HCT116 (cell line): ENCODE results near the gene TNXB. TPM values are rescaled to one million over a fixed set of nuclear protein-coding genes. Genes with fewer than 3 reads are reported as not detected.

Source experiments
- ATAC-seq: fragments of 200-7000 bp; cut with Tn5 transposase; 2 replicates; pipeline ENCODE4 v1.9.1; 2020; ENCODE audit warnings: mild to moderate bottlenecking, moderate library complexity
- BruUV-seq: library from RNA; stranded (reverse); fragments of 400-500 nt; replicated peaks from 2 replicates; lab custom pipeline; 2021; lab: Mats Ljungman, UMichigan
- CTCF ChIA-PET: fragments of 300-600 bp; sonication (Branson Sonifier 250); formaldehyde crosslinking; loops from one replicate; lab custom pipeline; 2021; ENCODE audit warnings: antibody characterized with exemption; lab: Charles Lee
- POLR2A ChIA-PET: fragments of 300-600, 350-600 bp; sonication (Branson Sonifier 250); formaldehyde crosslinking; loops from one replicate; lab custom pipeline; 2021; ENCODE audit warnings: antibody characterized with exemption; lab: Charles Lee
- RAD21 ChIA-PET, 2 experiments: fragments of 300-600 bp; sonication (Branson Sonifier 250); formaldehyde crosslinking; loops; one replicate each; lab custom pipeline; 2023; ENCODE audit warnings: low total read pairs in 2 of 2; ENCODE audit not compliant: uncharacterized antibody in 2 of 2, unreplicated experiment in 2 of 2, low non-redundant PET in 1 of 2; lab: Charles Lee
- DNase-seq: peaks from one replicate; pipeline ENCODE4 v3.0.0-alpha.2; 2010; ENCODE audit warnings: low read depth, low spot score
- H2AFZ ChIP-seq: fragments of 200-600 bp; shearing (Covaris generic), sonication (generic); 2 replicates; pipeline ENCODE4 v1.6.1; 2017; ENCODE audit warnings: low read depth, mixed run types, mixed read lengths, antibody characterized with exemption, low read length; ENCODE audit not compliant: poor library complexity, severe bottlenecking
- H3K27ac ChIP-seq: 2 replicates; pipeline ENCODE4 v1.5.1; 2012; ENCODE audit warnings: low read depth, low read length
- H3K27me3 ChIP-seq: fragments of 200-600 bp; sonication (generic); 2 replicates; pipeline ENCODE4 v1.6.1; 2016; ENCODE audit warnings: mixed run types, low read length, mixed read lengths; ENCODE audit not compliant: insufficient read depth
- H3K36me3 ChIP-seq, 2 experiments: fragments of 200-500 bp in 1 of 2; fragments of 200-600 bp in 1 of 2; sonication (Bioruptor generic) in 1 of 2; sonication (generic) in 1 of 2; 2 replicates each; pipeline versions ENCODE4 v1.5.1 to v1.6.1; 2014 to 2016; ENCODE audit warnings: low read length in 2 of 2, inconsistent platforms in 1 of 2, mixed read lengths in 1 of 2, mixed run types in 1 of 2; ENCODE audit not compliant: insufficient read depth in 2 of 2, control insufficient read depth in 1 of 2
- H3K4me1 ChIP-seq, 2 experiments: fragments of 200-600 bp in 1 of 2; sonication (generic) in 1 of 2; 2 replicates each; pipeline versions ENCODE4 v1.5.1 to v1.6.1; 2012 to 2017; ENCODE audit warnings: low read length in 2 of 2, inconsistent platforms in 1 of 2, mild to moderate bottlenecking in 1 of 2, mixed read lengths in 1 of 2, mixed run types in 1 of 2, moderate library complexity in 1 of 2; ENCODE audit not compliant: insufficient read depth in 2 of 2, control insufficient read depth in 1 of 2
- H3K4me2 ChIP-seq: fragments of 200-600 bp; sonication (generic); 2 replicates; pipeline ENCODE4 v1.6.1; 2017; ENCODE audit warnings: mixed run types, low read length, mixed read lengths
- H3K4me3 ChIP-seq, 2 experiments: fragments of 200-600 bp in 1 of 2; sonication (generic) in 1 of 2; replicated peaks in 1 of 2; 2 replicates each; pipeline ENCODE4 v1.5.1; 2011 to 2016; ENCODE audit warnings: low read length in 2 of 2, control low read depth in 1 of 2, low read depth in 1 of 2, mild to moderate bottlenecking in 1 of 2, mixed read lengths in 1 of 2, mixed run types in 1 of 2
- H3K79me2 ChIP-seq: fragments of 200-600 bp; sonication (generic); 2 replicates; pipeline ENCODE4 v1.6.1; 2017; ENCODE audit warnings: mild to moderate bottlenecking, mixed run types, low read length, moderate library complexity, mixed read lengths; ENCODE audit not compliant: insufficient read depth
- H3K9ac ChIP-seq: fragments of 200-600 bp; sonication (generic); 2 replicates; pipeline ENCODE4 v1.6.1; 2016; ENCODE audit warnings: low read length, mixed read lengths
- H3K9me2 ChIP-seq: fragments of 200-600 bp; sonication (generic), shearing (Covaris generic); 2 replicates; pipeline ENCODE4 v1.6.1; 2017; ENCODE audit warnings: mixed run types, mild to moderate bottlenecking, moderate library complexity; ENCODE audit not compliant: insufficient read depth
- H3K9me3 ChIP-seq, 2 experiments: fragments of 200-500 bp in 1 of 2; fragments of 200-600 bp in 1 of 2; sonication (Bioruptor generic) in 1 of 2; sonication (generic) in 1 of 2; 2 replicates each; pipeline ENCODE4 v1.6.1; 2014 to 2017; ENCODE audit warnings: low read length in 2 of 2, mixed read lengths in 2 of 2, inconsistent platforms in 1 of 2, low read depth in 1 of 2, mild to moderate bottlenecking in 1 of 2, mixed run types in 1 of 2, moderate library complexity in 1 of 2; ENCODE audit not compliant: control insufficient read depth in 1 of 2, insufficient read depth in 1 of 2
- H4K20me1 ChIP-seq: fragments of 200-600 bp; sonication (generic), shearing (Covaris generic); 2 replicates; pipeline ENCODE4 v1.6.1; 2017; ENCODE audit warnings: mixed run types, mild to moderate bottlenecking, moderate library complexity; ENCODE audit not compliant: insufficient read depth
- ATF3 ChIP-seq: IDR thresholded peaks from 2 replicates; pipeline ENCODE4 v1.6.1; 2012
- CBX3 ChIP-seq: IDR thresholded peaks from 2 replicates; pipeline ENCODE4 v1.6.1; 2012; ENCODE audit warnings: low read depth
- CEBPB ChIP-seq: IDR thresholded peaks from 2 replicates; pipeline ENCODE4 v1.6.1; 2012; ENCODE audit warnings: low read depth
- CTCF ChIP-seq, 3 experiments: fragments of 200-600 bp in 1 of 3; sonication (generic) in 1 of 3; IDR thresholded peaks in 2 of 3; conservative IDR thresholded peaks in 1 of 3; 2 replicates each; pipeline ENCODE4 v1.5.1; 2012 to 2017; ENCODE audit warnings: low read depth in 2 of 3, low read length in 2 of 3, antibody characterized with exemption in 1 of 3, borderline replicate concordance in 1 of 3, control low read depth in 1 of 3, mild to moderate bottlenecking in 1 of 3, mixed read lengths in 1 of 3, mixed run types in 1 of 3, moderate library complexity in 1 of 3; ENCODE audit not compliant: insufficient read depth in 1 of 3
- EGR1 ChIP-seq: IDR thresholded peaks from 2 replicates; pipeline ENCODE4 v1.6.1; 2012; ENCODE audit warnings: low read depth
- ELF1 ChIP-seq: IDR thresholded peaks from 2 replicates; pipeline ENCODE4 v1.6.1; 2012; ENCODE audit warnings: low read depth, borderline replicate concordance
- EZH2 ChIP-seq: fragments of 200-600 bp; sonication (generic); IDR thresholded peaks from 2 replicates; pipeline ENCODE4 v1.6.1; 2017; ENCODE audit warnings: antibody characterized with exemption, mixed run types
- FOSL1 ChIP-seq: IDR thresholded peaks from 2 replicates; pipeline ENCODE4 v1.6.1; 2012; ENCODE audit warnings: low read depth
- JUND ChIP-seq: IDR thresholded peaks from 2 replicates; pipeline ENCODE4 v1.6.1; 2012
- POLR2A ChIP-seq: IDR thresholded peaks from 2 replicates; pipeline ENCODE4 v1.7.0; 2011; ENCODE audit warnings: borderline replicate concordance; ENCODE audit not compliant: insufficient read depth, insufficient read length; ENCODE audit errors: extremely low read depth
- POLR2AphosphoS5 ChIP-seq: IDR thresholded peaks from 2 replicates; pipeline ENCODE4 v1.6.1; 2011; ENCODE audit warnings: mild to moderate bottlenecking, low read depth, low read length, moderate library complexity
- RAD21 ChIP-seq: IDR thresholded peaks from 2 replicates; pipeline ENCODE4 v1.6.1; 2012; ENCODE audit warnings: low read depth, mild to moderate bottlenecking
- SIN3A ChIP-seq: IDR thresholded peaks from 2 replicates; pipeline ENCODE4 v1.6.1; 2012; ENCODE audit warnings: low read depth
- SP1 ChIP-seq: IDR thresholded peaks from 2 replicates; pipeline ENCODE4 v1.6.1; 2012; ENCODE audit warnings: low read depth
- SRF ChIP-seq: IDR thresholded peaks from 2 replicates; pipeline ENCODE4 v1.6.1; 2012; ENCODE audit warnings: low read depth
- TCF7L2 ChIP-seq: IDR thresholded peaks from 2 replicates; pipeline ENCODE4 v1.7.0; 2011; ENCODE audit warnings: borderline replicate concordance, inconsistent platforms; ENCODE audit not compliant: insufficient read depth, insufficient read length; ENCODE audit errors: extremely low read depth
- ZBTB33 ChIP-seq: IDR thresholded peaks from 2 replicates; pipeline ENCODE4 v1.6.1; 2011; ENCODE audit warnings: mild to moderate bottlenecking, low read length, moderate library complexity; ENCODE audit not compliant: insufficient replicate concordance; ENCODE audit errors: extremely low read depth
- ZFX ChIP-seq: fragments of 450-650 bp; IDR thresholded peaks from 2 replicates; pipeline ENCODE4 v1.6.1; 2017
- ZNF274 ChIP-seq: fragments of 200-500 bp; sonication (Bioruptor generic); IDR thresholded peaks from 2 replicates; pipeline ENCODE4 v1.6.1; 2014; ENCODE audit warnings: mild to moderate bottlenecking, low read depth, low read length, inconsistent platforms
- intact Hi-C: fragments of 100-400 bp; cut with micrococcal nuclease; formaldehyde crosslinking; loops from 2 replicates; pipeline ENCODE4 v1.10.0; 2022
- total RNA-seq: library from RNA; stranded (reverse); gene quantifications from one replicate; pipeline ENCODE4 v1.2.1, GENCODE V29; 2021; ENCODE audit not compliant: unreplicated experiment

Gene TNXB
- total RNA-seq, 1 experiment from 2014 or later = 8.5 TPM

- ChIA-PET POLR2A (no interaction called here), RAD21 (no interaction called here), CTCF (no interaction called here)
- H2AFZ ChIP-seq = no peak overlapping the region
- DNase-seq = no peak
- no peaks in the 10 kb centered on the region for H3K36me3 ChIP-seq
- no peak for ATAC-seq
- intact Hi-C loops = no loop called here
- H3K9ac ChIP-seq = no peak overlapping the region
- no peak overlapping the region for H3K4me3 ChIP-seq
- no peaks in the 10 kb centered on the region for H3K9me2 ChIP-seq
- no peak overlapping the region for H3K27ac ChIP-seq
- H3K4me2 ChIP-seq = no peak overlapping the region
- no peaks in the 10 kb centered on the region for H4K20me1 ChIP-seq
- no peaks in the 10 kb centered on the region for H3K79me2 ChIP-seq
- TF ChIP-seq POLR2A (no peak), JUND (no peak), ZNF274 (no peak), CBX3 (no peak), EZH2 (no peak), ZBTB33 (no peak), RAD21 (no peak), POLR2AphosphoS5 (no peak), SRF (no peak), FOSL1 (no peak), TCF7L2 (no peak), CEBPB (no peak), ELF1 (no peak), ATF3 (no peak), EGR1 (no peak), CTCF (IDR thresholded peaks at IDR 0.05 in 2 of 3, conservative IDR thresholded peaks at IDR 0.05 in 1 of 3; ENCODE audit: borderline replicate concordance in 1 of 3, insufficient read depth in 1 of 3, low read depth in 2 of 3, low read length in 2 of 3) (no peak), ZFX (no peak), SIN3A (no peak), SP1 (no peak)
- BruUV-seq = no TSS peak
- no peaks in the 10 kb centered on the region for H3K9me3 ChIP-seq
- H3K27me3 ChIP-seq = no peaks in the 10 kb centered on the region
- H3K4me1 ChIP-seq = peaks cover 14 to 22% of the 10 kb centered on the region in 2 experiments
Observed at GRCh38 chr6:32089082-32089828, 19.9 kb downstream of the TNXB start.
